ENCODE data around the gene VPREB1.

DNA sequence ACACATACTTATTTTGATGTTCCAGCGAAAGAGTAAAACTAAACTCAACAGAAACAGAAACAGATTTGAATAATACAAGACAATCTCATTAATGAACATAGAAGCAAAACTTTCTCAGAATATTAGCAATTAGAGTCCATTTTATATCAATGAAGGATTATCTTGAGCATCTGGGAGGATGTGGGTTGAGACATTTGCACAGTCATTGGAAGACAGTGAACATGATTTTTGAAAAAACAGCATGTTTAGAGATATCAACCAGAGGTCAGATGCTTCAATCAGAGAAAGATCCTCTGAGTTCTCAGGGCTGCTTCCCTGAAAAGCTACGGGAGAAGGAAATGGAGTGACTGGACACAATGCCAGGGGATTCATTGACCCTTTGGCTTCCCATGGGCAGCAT, 35.9 kb upstream of the VPREB1 start:
- TF ChIP-seq, protein P1, sequence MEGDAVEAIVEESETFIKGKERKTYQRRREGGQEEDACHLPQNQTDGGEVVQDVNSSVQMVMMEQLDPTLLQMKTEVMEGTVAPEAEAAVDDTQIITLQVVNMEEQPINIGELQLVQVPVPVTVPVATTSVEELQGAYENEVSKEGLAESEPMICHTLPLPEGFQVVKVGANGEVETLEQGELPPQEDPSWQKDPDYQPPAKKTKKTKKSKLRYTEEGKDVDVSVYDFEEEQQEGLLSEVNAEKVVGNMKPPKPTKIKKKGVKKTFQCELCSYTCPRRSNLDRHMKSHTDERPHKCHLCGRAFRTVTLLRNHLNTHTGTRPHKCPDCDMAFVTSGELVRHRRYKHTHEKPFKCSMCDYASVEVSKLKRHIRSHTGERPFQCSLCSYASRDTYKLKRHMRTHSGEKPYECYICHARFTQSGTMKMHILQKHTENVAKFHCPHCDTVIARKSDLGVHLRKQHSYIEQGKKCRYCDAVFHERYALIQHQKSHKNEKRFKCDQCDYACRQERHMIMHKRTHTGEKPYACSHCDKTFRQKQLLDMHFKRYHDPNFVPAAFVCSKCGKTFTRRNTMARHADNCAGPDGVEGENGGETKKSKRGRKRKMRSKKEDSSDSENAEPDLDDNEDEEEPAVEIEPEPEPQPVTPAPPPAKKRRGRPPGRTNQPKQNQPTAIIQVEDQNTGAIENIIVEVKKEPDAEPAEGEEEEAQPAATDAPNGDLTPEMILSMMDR (IDR thresholded peaks at IDR 0.05) = no peak
- TF ChIP-seq EP300 (IDR thresholded peaks at IDR 0.05) = no peak

Data from tibial nerve (tissue), 4 donors.